ENCODE results near the gene COL27A1. TPM values are rescaled to one million over a fixed set of nuclear protein-coding genes. Genes with fewer than 3 reads are reported as not detected.

Gene COL27A1
- total and polyA plus RNA-seq, 9 of the 15 experiments (the other 6 are each of a cell fraction or from before 2014, with no cell fraction given): 0.07 TPM; not detected in 8

- Histone ChIP-seq H3K9me3 (replicated peaks; ENCODE audit: control insufficient read depth, insufficient read depth, low read depth, low read length) (no peaks in the 10 kb centered on the region), H3K27me3 (ENCODE audit: control insufficient read depth in 2 of 2, insufficient read depth in 2 of 2, low read length in 2 of 2) (peaks cover 19 to 50% of the 10 kb centered on the region in 2 experiments), H3K9me1 (ENCODE audit: control insufficient read depth, insufficient read depth, low read length) (no peaks in the 10 kb centered on the region), H2AFZ (ENCODE audit: low read depth, low read length) (no peak overlapping the region), H3K27ac (ENCODE audit: extremely low read depth, low read depth, low read length) (no peak overlapping the region), H3K4me2 (ENCODE audit: insufficient read depth, low read length) (no peak overlapping the region), H3K36me3 (ENCODE audit: control insufficient read depth, insufficient read depth, low read length) (no peaks in the 10 kb centered on the region), H4K20me1 (replicated peaks; ENCODE audit: control insufficient read depth, insufficient read depth, low read length) (peaks cover 33% of the 10 kb centered on the region), H3K9ac (ENCODE audit: insufficient read depth in 1 of 2, low read depth in 2 of 2, low read length in 2 of 2) (no peak overlapping the region), H3K79me2 (ENCODE audit: control insufficient read depth, insufficient read depth, low read length) (no peaks in the 10 kb centered on the region), H3K4me1 (replicated peaks in 1 of 2; ENCODE audit: control insufficient read depth in 2 of 2, insufficient read depth in 2 of 2, low read length in 2 of 2) (peaks cover 3 to 6% of the 10 kb centered on the region in 2 experiments; a peak in 2 of 5 replicates), H3K4me3 (no peak overlapping the region)
- in situ Hi-C loops (cut with MboI) (no loop called here), intact Hi-C loops (cut with micrococcal nuclease) (no loop called here)
- ChIA-PET CTCF (ENCODE audit: low intra/inter-chr PET ratio) (no interaction called here), POLR2A (no interaction called here)
- FAIRE-seq (no peak), DNase-seq (ENCODE audit: extremely low read depth in 1 of 4, low spot score in 3 of 4) (no peak), ATAC-seq (no peak)
- WGBS (ENCODE audit: insufficient coverage, low coverage, missing lambda C conversion rate): 7% methylated on average over 5 of the region's 5 CpGs
- BruUV-seq (replicated peaks): no TSS peak
- TF ChIP-seq ZNF778 (CRISPR knock-in tag; IDR thresholded peaks at IDR 0.05) (no peak), RBM25 (IDR thresholded peaks at IDR 0.05; ENCODE audit: low read depth, low read length, severe bottlenecking) (peak; percentile 83)
Observed at GRCh38 chr9:114237247-114237646, 81.9 kb downstream of the COL27A1 start.

- CTCF ChIA-PET (ENCODE audit: low intra/inter-chr PET ratio): no interaction called here
- intact Hi-C loops (cut with micrococcal nuclease) (no loop called here), in situ Hi-C loops (cut with MboI) (no loop called here)
- peaks cover 3 to 6% of the 10 kb centered on the region in 2 experiments; a peak in 2 of 5 replicates for H3K4me1 ChIP-seq (replicated peaks in 1 of 2; ENCODE audit: control insufficient read depth in 2 of 2, insufficient read depth in 2 of 2, low read length in 2 of 2)
- H3K27me3 ChIP-seq (ENCODE audit: control insufficient read depth in 2 of 2, insufficient read depth in 2 of 2, low read length in 2 of 2): peaks cover 19 to 52% of the 10 kb centered on the region in 2 experiments
- 11% methylated on average over 5 of the region's 5 CpGs for WGBS (ENCODE audit: insufficient coverage, low coverage, missing lambda C conversion rate)
- no peak overlapping the region for H3K9ac ChIP-seq (ENCODE audit: insufficient read depth in 1 of 2, low read depth in 2 of 2, low read length in 2 of 2)
- no peak overlapping the region for H2AFZ ChIP-seq (ENCODE audit: low read depth, low read length)
- ATAC-seq (no peak), FAIRE-seq (no peak), DNase-seq (ENCODE audit: extremely low read depth in 1 of 4, low spot score in 3 of 4) (no peak)
- no TSS peak for BruUV-seq (replicated peaks)
- no peak overlapping the region for H3K4me2 ChIP-seq (ENCODE audit: insufficient read depth, low read length)
- no peak overlapping the region for H3K27ac ChIP-seq (ENCODE audit: extremely low read depth, low read depth, low read length)
- H4K20me1 ChIP-seq (replicated peaks; ENCODE audit: control insufficient read depth, insufficient read depth, low read length): peaks cover 33% of the 10 kb centered on the region
- no peaks in the 10 kb centered on the region for H3K9me3 ChIP-seq (replicated peaks; ENCODE audit: control insufficient read depth, insufficient read depth, low read depth, low read length)
- H3K79me2 ChIP-seq (ENCODE audit: control insufficient read depth, insufficient read depth, low read length): no peaks in the 10 kb centered on the region
- no peaks in the 10 kb centered on the region for H3K36me3 ChIP-seq (ENCODE audit: control insufficient read depth, insufficient read depth, low read length)
- H3K4me3 ChIP-seq: no peak overlapping the region
- no peaks in the 10 kb centered on the region for H3K9me1 ChIP-seq (ENCODE audit: control insufficient read depth, insufficient read depth, low read length)
- POLR2A ChIA-PET: no interaction called here
- no peak for TF ChIP-seq SPI1 (IDR thresholded peaks at IDR 0.05; ENCODE audit: borderline replicate concordance, low read depth, low read length)
- TF ChIP-seq SREBF2 (CRISPR knock-in tag; IDR thresholded peaks at IDR 0.05): no peak
- no peak for TF ChIP-seq TSHZ1 (CRISPR knock-in tag; IDR thresholded peaks at IDR 0.05)
- no peak for TF ChIP-seq ZNF395 (CRISPR knock-in tag; IDR thresholded peaks at IDR 0.05)
- TF ChIP-seq ZNF583 (CRISPR knock-in tag; IDR thresholded peaks at IDR 0.05): no peak
- no peak for TF ChIP-seq ZFP91 (CRISPR knock-in tag; IDR thresholded peaks at IDR 0.05)
Observed at GRCh38 chr9:114237781-114238180, 82.4 kb downstream of the COL27A1 start.

Measured in K562 (cell line).